Measurements from ENCODE around the gene TMEM234.
A peak's percentile ranks its signal among the peaks of the same experiment; 100 is the strongest.

Gene TMEM234

DNA sequence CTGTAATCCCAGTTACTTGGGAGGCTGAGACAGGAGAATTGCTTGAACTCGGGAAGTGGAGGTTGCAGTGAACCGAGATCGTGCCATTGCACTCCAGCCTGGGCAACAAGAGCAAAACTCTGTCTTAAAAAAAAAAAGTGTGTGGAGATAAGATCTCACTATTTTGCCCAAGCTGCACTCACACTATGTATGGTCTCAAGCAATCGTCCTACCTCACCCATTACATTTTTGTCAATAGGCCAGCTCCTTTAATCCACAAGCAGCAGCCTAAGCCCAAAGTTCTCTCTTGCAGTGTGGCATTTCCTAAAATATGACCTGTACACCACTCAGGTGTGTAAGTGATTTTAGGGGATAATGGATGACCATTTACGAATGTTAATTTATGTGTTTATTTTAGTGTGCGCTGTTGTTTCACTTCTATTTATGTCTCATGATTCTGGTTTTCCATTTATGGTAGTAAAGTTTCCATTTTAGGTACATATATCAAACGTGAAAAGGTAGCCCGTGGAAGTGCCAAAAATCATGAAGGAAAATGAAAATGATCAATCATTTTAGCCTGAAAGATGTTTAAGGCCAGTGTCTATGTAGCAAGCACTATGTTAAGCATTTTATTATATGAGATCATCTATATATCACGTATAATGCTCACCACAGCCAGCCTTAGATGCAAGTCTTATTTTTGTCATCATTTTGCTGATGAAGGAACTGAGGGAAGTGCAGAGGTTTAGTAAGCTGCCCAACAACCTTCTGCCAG lies 34.5 kb upstream of the TMEM234 start:
- H3K4me2 ChIP-seq (ENCODE audit: low read depth, low read length, poor library complexity, severe bottlenecking): peak overlapping the region; percentile 84
- no peak for TF ChIP-seq EZH2phosphoT487 (conservative IDR thresholded peaks at IDR 0.05; ENCODE audit: low read length)
- no peaks in the 10 kb centered on the region for H3K27me3 ChIP-seq (ENCODE audit: low read length)
- peak overlapping the region; percentile 99 for H3K27ac ChIP-seq (ENCODE audit: low read depth, low read length)
- H3K9ac ChIP-seq (ENCODE audit: low read length): peak overlapping the region; percentile 81
- H3K4me3 ChIP-seq (ENCODE audit: insufficient read depth, low read length, poor library complexity, severe bottlenecking): peak overlapping the region; percentile 5
- peaks cover 69% of the 10 kb centered on the region for H3F3A ChIP-seq (ENCODE audit: insufficient read depth)
- H3K9me3 ChIP-seq (ENCODE audit: insufficient read depth, low read length): no peaks in the 10 kb centered on the region
- H3K9me2 ChIP-seq (replicated peaks; ENCODE audit: insufficient read depth, low read length): no peaks in the 10 kb centered on the region
- no peaks in the 10 kb centered on the region for H3K36me3 ChIP-seq (ENCODE audit: low read length)
- H2AFZ ChIP-seq (ENCODE audit: low read depth, low read length, severe bottlenecking): no peak overlapping the region
- no peaks in the 10 kb centered on the region for H4K20me1 ChIP-seq (ENCODE audit: low read depth, low read length)
- H3K79me2 ChIP-seq (ENCODE audit: insufficient read depth, low read length): peaks cover 50% of the 10 kb centered on the region

GRCh38 chr1:32255072-32256071 lies 33.2 kb upstream of the TMEM234 start:
- H2AFZ ChIP-seq (ENCODE audit: low read depth, low read length, severe bottlenecking): no peak overlapping the region
- H3K9ac ChIP-seq (ENCODE audit: low read length): peak overlapping the region; percentile 81
- H4K20me1 ChIP-seq (ENCODE audit: low read depth, low read length): no peaks in the 10 kb centered on the region
- H3F3A ChIP-seq (ENCODE audit: insufficient read depth): peaks cover 74% of the 10 kb centered on the region
- H3K27me3 ChIP-seq (ENCODE audit: low read length): no peaks in the 10 kb centered on the region
- H3K27ac ChIP-seq (ENCODE audit: low read depth, low read length): peak overlapping the region; percentile 99
- H3K4me3 ChIP-seq (ENCODE audit: insufficient read depth, low read length, poor library complexity, severe bottlenecking): peak overlapping the region; percentile 25
- peak overlapping the region; percentile 84 for H3K4me2 ChIP-seq (ENCODE audit: low read depth, low read length, poor library complexity, severe bottlenecking)
- H3K36me3 ChIP-seq (ENCODE audit: low read length): no peaks in the 10 kb centered on the region
- TF ChIP-seq, protein P1, sequence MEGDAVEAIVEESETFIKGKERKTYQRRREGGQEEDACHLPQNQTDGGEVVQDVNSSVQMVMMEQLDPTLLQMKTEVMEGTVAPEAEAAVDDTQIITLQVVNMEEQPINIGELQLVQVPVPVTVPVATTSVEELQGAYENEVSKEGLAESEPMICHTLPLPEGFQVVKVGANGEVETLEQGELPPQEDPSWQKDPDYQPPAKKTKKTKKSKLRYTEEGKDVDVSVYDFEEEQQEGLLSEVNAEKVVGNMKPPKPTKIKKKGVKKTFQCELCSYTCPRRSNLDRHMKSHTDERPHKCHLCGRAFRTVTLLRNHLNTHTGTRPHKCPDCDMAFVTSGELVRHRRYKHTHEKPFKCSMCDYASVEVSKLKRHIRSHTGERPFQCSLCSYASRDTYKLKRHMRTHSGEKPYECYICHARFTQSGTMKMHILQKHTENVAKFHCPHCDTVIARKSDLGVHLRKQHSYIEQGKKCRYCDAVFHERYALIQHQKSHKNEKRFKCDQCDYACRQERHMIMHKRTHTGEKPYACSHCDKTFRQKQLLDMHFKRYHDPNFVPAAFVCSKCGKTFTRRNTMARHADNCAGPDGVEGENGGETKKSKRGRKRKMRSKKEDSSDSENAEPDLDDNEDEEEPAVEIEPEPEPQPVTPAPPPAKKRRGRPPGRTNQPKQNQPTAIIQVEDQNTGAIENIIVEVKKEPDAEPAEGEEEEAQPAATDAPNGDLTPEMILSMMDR (IDR thresholded peaks at IDR 0.05; ENCODE audit: insufficient read depth, low read length, poor library complexity, severe bottlenecking): no peak
- TF ChIP-seq EZH2phosphoT487 (conservative IDR thresholded peaks at IDR 0.05; ENCODE audit: low read length): no peak
- no peaks in the 10 kb centered on the region for H3K9me2 ChIP-seq (replicated peaks; ENCODE audit: insufficient read depth, low read length)
- peaks cover 50% of the 10 kb centered on the region for H3K79me2 ChIP-seq (ENCODE audit: insufficient read depth, low read length)
- H3K9me3 ChIP-seq (ENCODE audit: insufficient read depth, low read length): no peaks in the 10 kb centered on the region

GRCh38 chr1:32250893-32251716 lies 29.0 kb upstream of the TMEM234 start, which contains the start of gene LCK:
Gene LCK (plus strand): TSS chr1:32251265. CDS start chr1:32274330, 23,065 bp downstream.
- Histone ChIP-seq H3F3A (ENCODE audit: insufficient read depth) (peaks cover 77% of the 10 kb centered on the region), H3K4me3 (ENCODE audit: insufficient read depth, low read length, poor library complexity, severe bottlenecking) (peak within 1 kb of the TSS; percentile 48), H3K4me2 (ENCODE audit: low read depth, low read length, poor library complexity, severe bottlenecking) (peak within 1 kb of the TSS; percentile 84), H3K27ac (ENCODE audit: low read depth, low read length) (peak within 1 kb of the TSS; percentile 99), H3K79me2 (ENCODE audit: insufficient read depth, low read length) (peaks cover 20% of the 10 kb centered on the region), H3K9me3 (ENCODE audit: insufficient read depth, low read length) (no peaks in the 10 kb centered on the region), H3K27me3 (ENCODE audit: low read length) (no peaks in the 10 kb centered on the region), H3K9ac (ENCODE audit: low read length) (peak within 1 kb of the TSS; percentile 81), H3K9me2 (replicated peaks; ENCODE audit: insufficient read depth, low read length) (no peaks in the 10 kb centered on the region), H4K20me1 (ENCODE audit: low read depth, low read length) (no peaks in the 10 kb centered on the region), H3K36me3 (ENCODE audit: low read length) (no peaks in the 10 kb centered on the region), H2AFZ (ENCODE audit: low read depth, low read length, severe bottlenecking) (no peak within 1 kb of the TSS)
- TF ChIP-seq, protein P1 (IDR thresholded peaks at IDR 0.05; ENCODE audit: insufficient read depth, low read length, poor library complexity, severe bottlenecking): no peak
- no peak for TF ChIP-seq EZH2phosphoT487 (conservative IDR thresholded peaks at IDR 0.05; ENCODE audit: low read length)

All from SU-DHL-6 (cell line).